HEK293T (cell line): ENCODE measurements around the gene C19orf85.

ENCODE experiments used
- ARNT ChIP-seq: fragments of 450-650 bp; IDR thresholded peaks from 2 replicates; pipeline ENCODE4 v1.6.1; 2017; ENCODE audit warnings: mild to moderate bottlenecking
- BHLHE40 ChIP-seq: fragments of 450-650 bp; IDR thresholded peaks from 2 replicates; pipeline ENCODE4 v1.6.1; 2016; ENCODE audit warnings: mild to moderate bottlenecking, moderate library complexity, borderline replicate concordance
- CTBP1 ChIP-seq: fragments of 450-650 bp; IDR thresholded peaks from 2 replicates; pipeline ENCODE4 v1.6.1; 2016; ENCODE audit warnings: borderline replicate concordance
- ELF4 ChIP-seq: fragments of 450-650 bp; IDR thresholded peaks from 2 replicates; pipeline ENCODE4 v1.6.1; 2017; ENCODE audit warnings: antibody characterized with exemption
- FOXA1 ChIP-seq: fragments of 450-650 bp; IDR thresholded peaks from 2 replicates; pipeline ENCODE4 v1.6.1; 2016; ENCODE audit warnings: mild to moderate bottlenecking
- FOXK2 ChIP-seq: fragments of 450-650 bp; IDR thresholded peaks from 2 replicates; pipeline ENCODE4 v1.6.1; 2016; ENCODE audit warnings: mild to moderate bottlenecking
- FOXM1 ChIP-seq: fragments of 450-650 bp; IDR thresholded peaks from 2 replicates; pipeline ENCODE4 v1.6.1; 2017; ENCODE audit warnings: mild to moderate bottlenecking, borderline replicate concordance
- NFRKB ChIP-seq: fragments of 450-650 bp; IDR thresholded peaks from 2 replicates; pipeline ENCODE4 v1.6.1; 2016; ENCODE audit warnings: mild to moderate bottlenecking, moderate library complexity
- SP1 ChIP-seq: fragments of 450-650 bp; IDR thresholded peaks from 2 replicates; pipeline ENCODE4 v1.6.1; 2017
- SUZ12 ChIP-seq: fragments of 450-650 bp; IDR thresholded peaks from 2 replicates; pipeline ENCODE4 v1.6.1; 2016; ENCODE audit warnings: mild to moderate bottlenecking
- ZNF384 ChIP-seq: fragments of 450-650 bp; IDR thresholded peaks from 2 replicates; pipeline ENCODE4 v1.6.1; 2016

- TF ChIP-seq NFRKB (no peak), BHLHE40 (no peak), ZNF384 (no peak), FOXM1 (no peak), ELF4 (no peak), FOXK2 (no peak), SP1 (no peak), SUZ12 (no peak), FOXA1 (no peak), CTBP1 (no peak), ARNT (no peak)
These were observed 11.7 kb upstream of the C19orf85 start, which contains the start of gene ZNF628 for GRCh38 chr19:55476100-55476775.
